H9 (cell line): ENCODE results near the gene JPH2. TPM values are rescaled to one million over a fixed set of nuclear protein-coding genes. Genes with fewer than 3 reads are reported as not detected.

Experiments
- DNase-seq: peaks from one replicate; pipeline ENCODE4 v3.0.0-alpha.2; 2017
- H2AFZ ChIP-seq: one replicate; pipeline ENCODE4 v1.6.1; 2013; ENCODE audit warnings: mild to moderate bottlenecking, low read length, control low read depth, moderate library complexity
- H2AK5ac ChIP-seq: 2 replicates; pipeline ENCODE4 v1.6.1; 2013; ENCODE audit warnings: low read length, control low read depth, mixed read lengths; ENCODE audit not compliant: insufficient read length
- H2BK120ac ChIP-seq: one replicate; pipeline ENCODE4 v1.6.1; 2013; ENCODE audit warnings: low read depth, mild to moderate bottlenecking, low read length, control low read depth, inconsistent platforms; ENCODE audit not compliant: poor library complexity, severe bottlenecking
- H2BK12ac ChIP-seq: 2 replicates; pipeline ENCODE4 v1.6.1; 2013; ENCODE audit warnings: low read length, control low read depth, mixed read lengths, low read depth; ENCODE audit not compliant: insufficient read length
- H2BK15ac ChIP-seq: 2 replicates; pipeline ENCODE4 v1.6.1; 2013; ENCODE audit warnings: low read depth, low read length, control low read depth
- H2BK20ac ChIP-seq: one replicate; pipeline ENCODE4 v1.6.1; 2013; ENCODE audit warnings: low read depth, mild to moderate bottlenecking, low read length, control low read depth, inconsistent platforms; ENCODE audit not compliant: poor library complexity, severe bottlenecking
- H2BK5ac ChIP-seq: 2 replicates; pipeline ENCODE4 v1.6.1; 2013; ENCODE audit warnings: low read length, control low read depth, mixed read lengths; ENCODE audit not compliant: insufficient read length
- H3K14ac ChIP-seq: 2 replicates; pipeline ENCODE4 v1.6.1; 2013; ENCODE audit warnings: low read length, control low read depth; ENCODE audit not compliant: insufficient read depth
- H3K18ac ChIP-seq: 2 replicates; pipeline ENCODE4 v1.6.1; 2013; ENCODE audit warnings: low read depth, mild to moderate bottlenecking, mixed read lengths, low read length, control low read depth; ENCODE audit not compliant: insufficient read length
- H3K23ac ChIP-seq: 2 replicates; pipeline ENCODE4 v1.6.1; 2013; ENCODE audit warnings: low read length, control low read depth, mixed read lengths, low read depth; ENCODE audit not compliant: insufficient read length
- H3K23me2 ChIP-seq: 2 replicates; pipeline ENCODE4 v1.6.1; 2013; ENCODE audit warnings: low read depth, mild to moderate bottlenecking, mixed read lengths, low read length, control low read depth; ENCODE audit not compliant: insufficient read length, poor library complexity, severe bottlenecking
- H3K27ac ChIP-seq: 2 replicates; pipeline ENCODE4 v1.5.1; 2013; ENCODE audit warnings: low read length, control low read depth, mixed read lengths, low read depth; ENCODE audit not compliant: insufficient read length
- H3K27me3 ChIP-seq: 2 replicates; pipeline ENCODE4 v1.6.1; 2013; ENCODE audit warnings: low read length, control low read depth, inconsistent platforms; ENCODE audit not compliant: insufficient read depth
- H3K4ac ChIP-seq: 2 replicates; pipeline ENCODE4 v1.6.1; 2013; ENCODE audit warnings: low read depth, mild to moderate bottlenecking, control low read depth, inconsistent platforms, low read length, moderate library complexity
- H3K4me1 ChIP-seq: 2 replicates; pipeline ENCODE4 v1.6.1; 2013; ENCODE audit warnings: low read length, control low read depth, inconsistent platforms; ENCODE audit not compliant: insufficient read depth
- H3K4me2 ChIP-seq: 2 replicates; pipeline ENCODE4 v1.6.1; 2013; ENCODE audit warnings: low read length, control low read depth, mixed read lengths; ENCODE audit not compliant: insufficient read length, insufficient read depth
- H3K56ac ChIP-seq: 2 replicates; pipeline ENCODE4 v1.6.1; 2013; ENCODE audit warnings: low read depth, mild to moderate bottlenecking, mixed read lengths, low read length, control low read depth; ENCODE audit not compliant: insufficient read length
- H3K79me1 ChIP-seq: 2 replicates; pipeline ENCODE4 v1.6.1; 2013; ENCODE audit warnings: low read depth, mild to moderate bottlenecking, moderate library complexity, low read length, control low read depth, inconsistent platforms; ENCODE audit not compliant: insufficient read depth, poor library complexity, severe bottlenecking
- H3K79me2 ChIP-seq: 2 replicates; pipeline ENCODE4 v1.6.1; 2013; ENCODE audit warnings: low read length, control low read depth, inconsistent platforms; ENCODE audit not compliant: insufficient read depth
- H3K9ac ChIP-seq: 2 replicates; pipeline ENCODE4 v1.6.1; 2013; ENCODE audit warnings: low read length, control low read depth, mixed read lengths; ENCODE audit not compliant: insufficient read length; ENCODE audit errors: extremely low read depth
- H3K9me3 ChIP-seq: one replicate; pipeline ENCODE4 v1.6.1; 2013; ENCODE audit warnings: low read depth, low read length, inconsistent platforms; ENCODE audit not compliant: control insufficient read depth
- H3T11ph ChIP-seq: one replicate; pipeline ENCODE4 v1.6.1; 2013; ENCODE audit warnings: mild to moderate bottlenecking, low read length, control low read depth, inconsistent platforms
- H4K20me1 ChIP-seq: one replicate; pipeline ENCODE4 v1.6.1; 2013; ENCODE audit not compliant: control insufficient read depth, insufficient read length, insufficient read depth
- H4K5ac ChIP-seq: 2 replicates; pipeline ENCODE4 v1.6.1; 2013; ENCODE audit warnings: low read depth, mild to moderate bottlenecking, mixed read lengths, low read length, control low read depth; ENCODE audit not compliant: insufficient read length
- H4K8ac ChIP-seq: replicated peaks from 2 replicates; pipeline ENCODE4 v1.6.1; 2013; ENCODE audit warnings: low read length, control low read depth, mixed read lengths, low read depth; ENCODE audit not compliant: insufficient read length
- H4K91ac ChIP-seq: 2 replicates; pipeline ENCODE4 v1.6.1; 2013; ENCODE audit warnings: low read depth, mild to moderate bottlenecking, moderate library complexity, mixed read lengths, low read length, control low read depth; ENCODE audit not compliant: insufficient read length
- H3K27ac Mint-ChIP-seq, 3 experiments: 2 replicates in 2 of 3; 3 replicates in 1 of 3; pipeline ENCODE4 v1.8.0; 2020 to 2021; ENCODE audit warnings: mixed read lengths in 3 of 3, mild to moderate bottlenecking in 1 of 3, moderate library complexity in 1 of 3
- H3K27me3 Mint-ChIP-seq: 2 replicates; pipeline ENCODE4 v1.8.0; 2021; ENCODE audit warnings: low read depth, mild to moderate bottlenecking, moderate library complexity, mixed read lengths
- H3K36me3 Mint-ChIP-seq, 3 experiments: 2 replicates in 2 of 3; 3 replicates in 1 of 3; pipeline ENCODE4 v1.8.0; 2020 to 2021; ENCODE audit warnings: low read depth in 3 of 3, mixed read lengths in 3 of 3; ENCODE audit not compliant: insufficient read depth in 1 of 3
- H3K4me1 Mint-ChIP-seq, 2 experiments: 2 replicates each; pipeline ENCODE4 v1.8.0; 2020; ENCODE audit warnings: mixed read lengths in 2 of 2
- H3K4me3 Mint-ChIP-seq, 2 experiments: 2 replicates in 1 of 2; 3 replicates in 1 of 2; pipeline ENCODE4 v1.8.0; 2020 to 2021; ENCODE audit warnings: mild to moderate bottlenecking in 2 of 2, mixed read lengths in 2 of 2, moderate library complexity in 1 of 2
- H3K9me3 Mint-ChIP-seq, 2 experiments: 2 replicates in 1 of 2; 3 replicates in 1 of 2; pipeline ENCODE4 v1.8.0; 2020; ENCODE audit warnings: mild to moderate bottlenecking in 2 of 2, mixed read lengths in 2 of 2, moderate library complexity in 1 of 2
- WGBS: extraction: QIAGEN DNeasy Blood & Tissue Kit; methylation state at CpG from one replicate; pipeline ENCODE4 v1.1.7; 2013; ENCODE audit warnings: missing lambda C conversion rate, low lambda C conversion rate, mixed read lengths; ENCODE audit not compliant: insufficient read length; ENCODE audit errors: extremely low coverage; 5-methylcytosine and 5-hydroxymethylcytosine counted together
- total RNA-seq: library from RNA; stranded (reverse); gene quantifications from 2 replicates; pipeline ENCODE4 v1.2.1, GENCODE V29; 2021
- TF ChIP-seq, protein P1 (sequence below): fragments of 200-600 bp; sonication (generic); conservative IDR thresholded peaks from 3 replicates; pipeline ENCODE4 v1.8.0; 2021; ENCODE audit warnings: antibody characterized with exemption, mild to moderate bottlenecking

The JPH2 gene
- total RNA-seq, 1 experiment from 2014 or later, result 0.31 TPM

DNA sequence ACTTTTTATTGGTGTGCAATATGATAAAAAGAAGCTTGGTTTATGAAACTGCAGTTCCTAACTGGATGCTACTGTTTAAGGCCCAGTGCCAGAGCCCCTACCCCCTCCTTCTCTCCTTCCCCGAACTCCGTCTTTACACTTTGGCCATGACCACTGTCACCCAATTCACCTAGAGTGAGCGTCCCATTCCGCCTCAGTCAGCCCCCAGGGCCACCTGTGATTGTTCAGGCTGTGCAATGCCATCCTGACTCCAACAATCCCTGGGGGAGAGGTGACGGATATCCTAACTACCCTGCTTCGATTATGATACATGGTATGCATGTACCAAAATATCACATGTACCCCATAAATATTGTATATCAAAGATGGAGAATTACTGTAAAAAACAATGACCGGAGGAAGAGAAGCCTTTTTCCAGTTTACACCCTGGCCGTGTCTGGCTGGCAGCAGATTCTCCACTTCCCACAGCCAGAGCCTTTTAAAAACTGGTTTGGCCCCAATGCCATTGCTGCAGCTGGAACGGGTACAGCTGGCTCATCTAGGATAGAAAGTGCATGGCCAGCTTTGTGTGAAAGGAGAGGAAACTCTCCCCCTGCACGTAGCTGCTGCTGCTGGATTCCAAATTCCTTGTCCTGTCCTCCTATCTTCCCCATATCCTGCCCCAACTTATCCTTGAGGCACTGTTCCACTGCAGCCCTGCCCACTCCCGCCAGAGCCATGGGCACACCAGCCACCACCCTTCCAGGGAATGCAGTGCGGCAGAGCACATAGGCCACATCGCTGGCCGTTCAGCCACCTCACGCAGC is 99.7 kb downstream of the JPH2 start:
- H3K4me1 ChIP-seq, result 0 out of 2 replicates have a peak, but pooled peaks cover 2% of the 10 kb centered on the region
- no peak overlapping the region for H3K4ac ChIP-seq
- H3K9ac ChIP-seq, result no peak overlapping the region
- no peak overlapping the region for H2BK12ac ChIP-seq
- H3K27me3 ChIP-seq, result no peaks in the 10 kb centered on the region
- no peak overlapping the region for H2BK20ac ChIP-seq
- no peaks in the 10 kb centered on the region for H3K23me2 ChIP-seq
- no peaks in the 10 kb centered on the region for H3K79me1 ChIP-seq
- no peak overlapping the region for H3K27ac ChIP-seq
- no peak overlapping the region; the same call in 1 of the 2 replicates for H3K14ac ChIP-seq
- no peak overlapping the region for H3K4me2 ChIP-seq
- no peak for DNase-seq
- no peaks in the 10 kb centered on the region for H4K20me1 ChIP-seq
- no peak overlapping the region for H4K91ac ChIP-seq
- no CpG with 5 or more reads among the region's 15 CpGs for WGBS
- H2AK5ac ChIP-seq, result no peak overlapping the region
- H2AFZ ChIP-seq, result no peak overlapping the region
- no peak overlapping the region for H3T11ph ChIP-seq
- no peak overlapping the region for H2BK15ac ChIP-seq
- H3K79me2 ChIP-seq, result no peaks in the 10 kb centered on the region
- peaks cover 0 to 4% of the 10 kb centered on the region in 2 experiments; a peak in 1 of 4 replicates for H3K4me1 Mint-ChIP-seq
- TF ChIP-seq, protein P1, sequence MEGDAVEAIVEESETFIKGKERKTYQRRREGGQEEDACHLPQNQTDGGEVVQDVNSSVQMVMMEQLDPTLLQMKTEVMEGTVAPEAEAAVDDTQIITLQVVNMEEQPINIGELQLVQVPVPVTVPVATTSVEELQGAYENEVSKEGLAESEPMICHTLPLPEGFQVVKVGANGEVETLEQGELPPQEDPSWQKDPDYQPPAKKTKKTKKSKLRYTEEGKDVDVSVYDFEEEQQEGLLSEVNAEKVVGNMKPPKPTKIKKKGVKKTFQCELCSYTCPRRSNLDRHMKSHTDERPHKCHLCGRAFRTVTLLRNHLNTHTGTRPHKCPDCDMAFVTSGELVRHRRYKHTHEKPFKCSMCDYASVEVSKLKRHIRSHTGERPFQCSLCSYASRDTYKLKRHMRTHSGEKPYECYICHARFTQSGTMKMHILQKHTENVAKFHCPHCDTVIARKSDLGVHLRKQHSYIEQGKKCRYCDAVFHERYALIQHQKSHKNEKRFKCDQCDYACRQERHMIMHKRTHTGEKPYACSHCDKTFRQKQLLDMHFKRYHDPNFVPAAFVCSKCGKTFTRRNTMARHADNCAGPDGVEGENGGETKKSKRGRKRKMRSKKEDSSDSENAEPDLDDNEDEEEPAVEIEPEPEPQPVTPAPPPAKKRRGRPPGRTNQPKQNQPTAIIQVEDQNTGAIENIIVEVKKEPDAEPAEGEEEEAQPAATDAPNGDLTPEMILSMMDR, result no peak
- H3K27ac Mint-ChIP-seq, result no peak overlapping the region
- no peaks in the 10 kb centered on the region for H3K36me3 Mint-ChIP-seq
- H3K9me3 Mint-ChIP-seq, result no peaks in the 10 kb centered on the region
- no peak overlapping the region for H4K8ac ChIP-seq
- no peak overlapping the region for H2BK120ac ChIP-seq
- no peak overlapping the region for H3K56ac ChIP-seq
- no peaks in the 10 kb centered on the region for H3K27me3 Mint-ChIP-seq
- no peak overlapping the region for H3K4me3 Mint-ChIP-seq
- H4K5ac ChIP-seq, result no peak overlapping the region
- H3K9me3 ChIP-seq, result no peaks in the 10 kb centered on the region
- H3K18ac ChIP-seq, result no peak overlapping the region
- no peak overlapping the region for H3K23ac ChIP-seq
- no peak overlapping the region for H2BK5ac ChIP-seq
